ENCODE data around the gene SLC35B1.

SLC35B1 gene

GRCh38 chr17:49670002-49670401 lies 37.8 kb downstream of the SLC35B1 start:
- no peak for DNase-seq

DNA sequence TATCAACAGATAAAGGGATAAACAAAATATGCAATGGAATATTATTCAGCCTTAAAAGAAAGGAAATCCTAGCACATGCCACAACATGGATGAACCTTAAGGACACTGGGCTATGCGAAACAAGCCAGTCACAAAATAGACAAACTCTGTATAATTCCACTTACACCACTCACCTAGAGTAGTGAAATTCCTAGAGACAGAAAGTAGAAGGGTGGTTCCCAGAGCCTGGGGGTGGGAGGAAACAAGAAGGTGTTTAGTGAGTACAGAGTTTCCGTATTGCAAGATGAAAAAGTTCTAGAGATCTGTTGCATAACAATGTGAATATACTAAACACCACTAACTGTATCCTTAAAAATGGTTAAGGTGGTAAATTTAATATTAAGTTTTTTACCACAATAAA lies 39.9 kb downstream of the SLC35B1 start:
- DNase-seq, result no peak

DNA sequence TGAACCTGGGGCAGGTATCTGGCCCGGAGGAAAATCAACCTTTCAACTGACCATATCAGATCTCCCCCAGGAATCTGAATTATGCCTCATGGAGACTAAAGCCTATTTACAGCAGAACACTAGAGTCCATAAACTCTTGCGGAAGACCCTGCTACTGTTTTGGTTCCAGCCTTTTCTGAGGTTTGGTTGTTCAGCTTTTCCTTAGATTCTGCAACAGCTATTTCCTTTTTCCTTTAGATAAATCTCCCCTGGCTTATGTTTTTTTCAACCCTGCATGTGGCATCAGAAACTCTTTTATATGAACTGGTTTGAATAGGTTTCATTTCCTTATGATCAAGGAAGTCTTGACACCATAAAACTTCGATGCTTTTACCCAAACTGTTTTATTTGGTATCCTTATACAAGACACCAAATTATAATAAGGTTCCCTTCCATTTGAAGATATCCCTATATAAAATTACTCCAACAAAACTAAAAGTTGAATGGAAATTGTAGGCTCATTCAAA lies 43.0 kb downstream of the SLC35B1 start:
- no peak for DNase-seq

DNA sequence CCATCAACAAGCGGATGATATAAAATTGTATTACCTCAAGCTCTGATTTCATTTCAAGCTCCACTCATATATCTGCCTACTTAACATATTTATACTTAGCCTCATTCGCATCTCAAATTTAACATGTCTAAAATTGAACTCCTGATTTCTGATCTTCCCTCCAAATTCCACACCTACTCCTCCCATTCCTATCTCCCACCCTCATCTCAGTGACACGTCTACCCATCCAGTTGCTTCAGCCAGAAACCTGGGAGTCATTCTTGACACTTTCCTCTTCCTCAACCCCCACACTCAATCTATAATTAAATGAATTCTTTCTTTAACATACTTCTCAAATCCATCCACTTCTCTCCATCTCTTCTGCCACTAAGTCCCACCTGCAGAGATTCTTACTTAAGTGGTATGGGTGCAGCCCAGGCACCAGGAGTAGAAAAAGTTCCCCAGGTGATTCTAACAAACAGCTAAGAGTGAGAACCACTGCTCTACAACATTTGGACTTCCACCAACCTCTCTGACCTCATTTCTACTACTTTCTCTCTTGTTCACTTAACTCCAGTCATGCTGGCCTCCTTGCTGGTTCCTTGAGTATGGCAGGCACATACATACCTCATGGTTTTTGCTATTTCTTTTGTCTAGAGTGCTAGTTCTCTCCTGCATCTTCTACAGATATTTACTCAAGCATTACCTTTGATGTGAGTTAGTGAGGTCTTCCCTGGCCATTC lies 47.9 kb downstream of the SLC35B1 start:
- no peak for DNase-seq

GRCh38 chr17:49656247-49656646 lies 51.5 kb downstream of the SLC35B1 start:
- DNase-seq, result no peak

Data from NCI-H2029 treated with DMSO at 0.1 percent for 48 hours (cell line).